ENCODE results near the gene ETHE1.
A peak's percentile ranks its signal among the peaks of the same experiment; 100 is the strongest.

ETHE1 gene, protein sequence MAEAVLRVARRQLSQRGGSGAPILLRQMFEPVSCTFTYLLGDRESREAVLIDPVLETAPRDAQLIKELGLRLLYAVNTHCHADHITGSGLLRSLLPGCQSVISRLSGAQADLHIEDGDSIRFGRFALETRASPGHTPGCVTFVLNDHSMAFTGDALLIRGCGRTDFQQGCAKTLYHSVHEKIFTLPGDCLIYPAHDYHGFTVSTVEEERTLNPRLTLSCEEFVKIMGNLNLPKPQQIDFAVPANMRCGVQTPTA

DNA sequence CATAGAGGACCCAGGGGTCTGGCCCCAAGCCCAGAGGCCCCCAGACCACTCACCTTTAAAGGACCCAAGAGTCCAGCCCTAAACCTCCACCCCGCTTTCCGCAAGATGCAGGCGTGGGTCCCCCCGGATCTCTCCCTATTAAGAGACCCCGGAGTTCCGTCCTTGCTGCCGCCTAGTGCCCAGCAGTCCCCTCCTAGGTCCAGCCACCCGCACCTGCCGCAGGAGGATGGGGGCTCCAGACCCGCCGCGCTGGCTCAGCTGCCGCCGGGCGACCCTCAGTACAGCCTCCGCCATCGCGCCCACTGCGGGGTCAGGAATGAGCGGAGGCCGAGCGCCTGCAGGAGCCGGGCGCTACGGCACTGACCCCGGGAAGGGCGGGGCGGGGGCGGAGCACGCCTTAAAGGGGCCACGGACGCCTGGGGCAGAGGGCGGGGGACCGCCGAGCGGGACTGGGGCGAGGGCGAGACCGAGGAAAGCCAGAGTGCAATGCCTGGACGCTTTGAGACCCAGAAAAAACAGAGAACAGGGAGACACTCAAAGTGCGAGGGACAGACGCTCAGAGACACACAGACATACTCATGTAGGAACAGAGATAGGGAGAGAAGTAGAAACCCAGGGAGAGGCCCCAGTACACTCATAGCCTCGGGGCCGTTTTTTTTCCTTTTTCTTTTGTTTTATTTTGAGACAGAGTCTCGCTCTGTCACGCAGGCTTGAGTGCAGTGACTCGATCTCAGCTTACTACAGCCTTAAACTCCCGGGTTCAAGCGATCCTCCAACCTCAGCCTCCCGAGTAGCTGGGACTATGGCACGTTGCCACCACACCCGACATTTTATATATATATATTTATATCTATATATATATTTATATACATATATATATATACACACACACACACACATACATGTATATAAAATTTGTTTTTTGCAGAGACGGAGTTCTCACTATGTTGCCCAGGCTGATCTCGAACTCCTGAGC lies at the start of gene ETHE1:
Gene ETHE1, minus strand, starts transcription at position 318 of the 976 bp plus-strand sequence. Its CDS starts 24 bp downstream, at position 294.
- DNase-seq: no peak

- no peak for DNase-seq
Measured at GRCh38 chr19:43575955-43576878, 49.2 kb upstream of the ETHE1 start.

GRCh38 chr19:43575156-43575950 lies 48.4 kb upstream of the ETHE1 start, which contains the start of the genes PINLYP and XRCC1:
TSS of gene PINLYP (plus strand) at chr19:43575801. CDS start at chr19:43577192, 1,391 bp downstream.
TSS of gene XRCC1 (minus strand) at chr19:43575527. CDS start at chr19:43575458, 69 bp downstream.
- DNase-seq: peak; percentile 93

DNA sequence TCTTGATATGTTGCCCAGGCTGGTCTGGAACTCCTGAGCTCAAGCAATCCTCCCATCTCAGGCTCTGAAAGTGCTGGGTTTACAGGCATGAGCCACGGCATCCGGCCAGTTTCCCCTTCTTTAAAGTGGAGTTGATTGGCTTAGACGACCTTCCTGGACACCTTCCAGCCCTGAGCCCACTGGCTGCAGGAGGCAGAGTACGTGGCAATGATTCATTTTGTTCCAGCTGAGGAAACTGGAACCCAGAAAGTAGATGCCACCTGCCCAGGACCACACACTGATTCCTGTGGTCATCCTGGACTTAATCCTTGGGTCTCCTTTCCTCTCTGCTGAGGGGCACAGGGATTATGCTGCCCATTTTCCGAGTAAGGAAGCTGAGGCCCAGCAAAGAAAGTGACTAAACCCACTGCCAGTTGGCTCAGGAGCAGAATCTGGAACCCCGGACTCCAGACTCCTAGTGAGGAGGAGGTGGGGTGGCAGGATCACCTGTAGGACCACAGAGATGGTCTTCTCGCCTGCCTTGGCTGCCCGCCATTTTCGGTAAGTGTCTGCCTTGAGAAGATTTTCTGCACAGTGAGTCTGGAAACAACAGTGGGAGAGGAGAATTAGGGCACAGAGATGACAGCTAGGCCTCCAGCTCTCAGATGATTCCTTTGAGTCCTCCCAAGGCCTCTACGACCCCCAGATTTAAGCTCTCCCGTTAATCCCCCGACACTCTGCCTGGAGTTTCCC lies 47.6 kb upstream of the ETHE1 start:
- no peak for DNase-seq

DNA sequence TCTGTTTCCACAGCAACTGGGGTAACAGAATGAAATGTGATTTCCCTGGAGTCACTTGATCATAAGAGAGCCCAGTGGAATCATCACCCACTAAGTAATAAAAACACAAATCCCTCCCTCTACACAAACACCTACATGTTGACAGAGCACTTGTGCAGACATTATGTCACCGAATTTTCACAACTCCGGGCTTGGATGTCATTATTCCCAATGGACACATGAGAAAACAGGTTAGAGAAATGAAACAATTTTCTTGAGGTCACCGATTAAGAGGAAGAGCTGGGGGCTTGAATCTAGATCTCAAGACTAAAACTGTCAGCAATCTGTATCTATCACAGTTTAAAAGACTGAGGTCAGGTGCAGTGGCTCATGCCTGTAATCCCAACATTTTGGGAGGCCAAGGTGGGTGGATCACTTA lies 45.2 kb upstream of the ETHE1 start:
- peak; percentile 15 for DNase-seq

DNA sequence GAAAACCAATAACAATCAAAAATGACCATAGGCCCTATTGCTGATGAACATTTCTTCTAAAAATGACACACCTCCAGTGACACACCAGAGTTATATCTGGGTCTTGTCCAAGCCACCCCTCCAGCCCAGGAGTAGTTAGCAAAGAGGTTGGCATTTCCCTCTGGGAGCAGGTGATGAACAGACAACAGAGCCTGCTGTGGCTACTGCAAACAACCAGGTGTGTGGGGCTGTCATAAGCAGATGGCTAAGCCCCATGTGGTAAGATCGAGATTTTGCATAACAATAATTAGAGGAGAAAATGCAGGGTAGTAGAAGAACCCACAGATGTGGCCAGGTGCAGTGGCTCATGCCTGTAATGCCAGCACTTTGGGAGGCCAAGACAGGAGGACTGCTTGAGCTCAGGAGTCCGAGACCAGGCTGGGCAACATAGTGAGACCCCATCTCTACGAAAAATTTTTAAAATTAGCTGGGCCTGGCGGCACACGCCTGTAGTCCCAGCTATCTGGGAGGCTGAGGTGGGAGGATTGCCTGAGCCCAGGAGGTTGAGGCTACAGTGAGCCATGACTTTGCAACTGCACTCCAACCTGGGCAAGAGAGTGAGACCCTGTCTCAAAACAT lies 43.3 kb upstream of the ETHE1 start:
- peak; percentile 66 for DNase-seq

- no peak for DNase-seq
Measured at GRCh38 chr19:43569657-43570056, 42.7 kb upstream of the ETHE1 start.

- DNase-seq: no peak
Measured at GRCh38 chr19:43564800-43565199, 37.8 kb upstream of the ETHE1 start.

DNA sequence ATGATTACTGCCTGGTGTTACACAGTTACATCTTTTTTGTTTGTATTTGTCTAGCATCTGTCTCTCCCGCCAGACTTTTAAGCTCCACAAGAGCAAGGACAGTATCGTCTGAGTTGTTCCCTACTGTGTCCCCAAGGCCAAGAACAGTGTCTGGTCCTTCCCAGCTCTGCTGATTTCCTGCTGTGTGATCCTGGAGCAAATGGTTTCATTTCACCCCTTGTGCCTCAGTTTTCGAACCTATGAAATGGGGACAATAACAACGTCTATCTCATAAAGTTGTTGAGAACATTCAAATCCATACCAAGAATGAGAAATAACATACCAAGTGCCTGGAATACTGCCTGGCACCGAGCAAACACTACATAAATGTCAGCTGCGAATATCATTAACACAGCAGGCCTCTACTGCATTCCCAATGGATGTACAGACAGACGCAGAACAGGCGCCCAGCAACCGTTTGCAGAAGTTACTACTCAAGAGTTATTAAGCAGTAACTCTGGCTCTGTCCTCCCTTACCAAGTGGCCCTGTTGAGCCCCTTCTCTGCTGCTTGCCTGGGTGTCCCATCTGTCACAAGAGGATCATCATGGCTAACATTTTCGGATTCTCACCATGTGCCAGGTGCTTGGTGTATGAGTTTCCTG lies 36.9 kb upstream of the ETHE1 start:
- DNase-seq: no peak

GRCh38 chr19:43562698-43563241 lies 35.8 kb upstream of the ETHE1 start:
- peak; percentile 80 for DNase-seq

GRCh38 chr19:43562226-43562697 lies 35.3 kb upstream of the ETHE1 start:
- no peak for DNase-seq

GRCh38 chr19:43561139-43561970 lies 34.4 kb upstream of the ETHE1 start:
- no peak for DNase-seq

DNA sequence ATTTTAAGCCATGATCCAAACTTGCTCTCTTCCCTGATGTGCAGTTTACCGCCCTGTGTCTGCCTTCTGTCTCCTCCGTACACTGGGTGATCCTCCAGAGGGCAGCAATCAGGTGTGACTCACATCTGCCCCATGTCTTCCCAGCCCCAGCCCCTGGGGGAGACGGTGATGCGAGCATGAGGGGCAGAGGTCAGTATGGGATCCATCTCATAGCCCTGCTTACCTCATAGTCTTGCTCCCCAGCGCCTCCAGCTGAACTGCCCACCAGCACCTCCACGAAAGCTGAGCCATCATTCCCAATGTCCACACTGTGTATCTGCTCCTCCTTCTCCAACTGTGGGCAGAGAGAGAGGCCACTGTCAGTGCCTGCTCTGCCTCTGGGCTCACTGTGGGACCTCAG lies 33.7 kb upstream of the ETHE1 start:
- no peak for DNase-seq

DNA sequence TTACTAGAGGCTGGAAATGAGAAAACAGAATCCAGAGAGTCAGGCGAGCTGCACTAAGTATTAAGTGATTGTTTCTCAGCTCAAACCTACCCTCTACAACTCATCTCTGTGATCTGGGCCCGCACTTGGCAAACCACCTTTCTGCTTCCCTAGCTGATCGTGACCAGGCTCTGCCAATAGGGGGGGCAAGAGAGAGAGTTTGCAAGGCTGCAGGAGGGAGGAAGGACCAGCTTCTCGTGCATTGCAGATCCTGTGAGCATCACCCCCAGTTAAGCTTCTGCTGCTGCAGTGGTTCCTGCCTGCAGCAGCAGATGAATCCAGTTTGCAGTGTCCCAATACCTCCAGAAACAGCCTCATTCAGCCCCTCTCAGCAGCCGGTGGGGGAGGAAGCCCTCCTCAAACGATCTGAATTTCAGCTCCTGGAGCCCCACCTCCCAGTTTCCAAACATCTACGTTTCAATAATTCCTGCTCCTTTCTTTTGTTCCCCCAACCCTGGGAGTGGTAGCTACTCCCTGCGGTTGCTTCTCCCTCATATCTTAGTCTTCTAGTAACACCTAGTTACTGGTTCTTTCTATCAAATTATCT lies 28.3 kb upstream of the ETHE1 start:
- DNase-seq: no peak

- DNase-seq: no peak
Measured at GRCh38 chr19:43554317-43554895, 27.4 kb upstream of the ETHE1 start.

DNA sequence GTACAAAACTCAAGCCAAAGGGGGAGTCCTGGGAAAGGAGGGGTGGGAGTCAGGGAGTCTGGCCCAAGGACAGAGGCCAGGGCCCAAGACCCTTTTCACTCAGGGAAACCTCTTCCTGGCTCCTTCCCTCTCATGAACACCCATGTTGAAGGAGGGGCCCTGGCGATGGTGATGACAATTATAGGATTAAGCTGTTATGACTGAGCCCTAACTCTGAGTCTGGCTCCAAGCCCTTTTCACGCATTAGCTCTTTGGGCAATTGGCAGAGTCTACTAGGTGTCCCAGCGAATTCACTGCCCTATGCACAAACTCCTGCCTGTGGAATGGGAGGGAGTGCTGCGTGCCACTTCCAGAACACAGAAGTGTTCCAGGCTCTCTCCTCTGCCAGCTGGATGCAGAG lies 26.7 kb upstream of the ETHE1 start:
- DNase-seq: no peak

DNA sequence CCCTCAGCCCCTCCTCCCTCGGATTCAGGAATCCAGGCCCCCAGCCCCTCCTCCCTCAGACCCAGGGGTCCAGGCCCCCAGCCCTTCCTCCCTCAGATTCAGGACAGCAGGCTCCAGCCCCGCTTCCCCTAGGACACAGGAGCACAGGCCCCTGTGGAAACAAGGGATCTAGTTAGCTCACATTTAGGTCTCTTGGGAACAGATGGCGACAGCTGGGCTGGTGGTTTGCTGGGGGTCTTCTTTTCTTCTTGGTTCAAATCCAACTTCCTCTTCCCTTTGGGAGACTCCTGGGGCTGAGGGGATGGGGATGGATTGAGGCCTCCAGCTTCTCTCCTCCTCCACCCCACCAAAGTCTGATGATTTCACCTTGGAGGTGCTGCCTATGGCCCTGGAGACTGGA lies 25.6 kb upstream of the ETHE1 start:
- DNase-seq: no peak

DNA sequence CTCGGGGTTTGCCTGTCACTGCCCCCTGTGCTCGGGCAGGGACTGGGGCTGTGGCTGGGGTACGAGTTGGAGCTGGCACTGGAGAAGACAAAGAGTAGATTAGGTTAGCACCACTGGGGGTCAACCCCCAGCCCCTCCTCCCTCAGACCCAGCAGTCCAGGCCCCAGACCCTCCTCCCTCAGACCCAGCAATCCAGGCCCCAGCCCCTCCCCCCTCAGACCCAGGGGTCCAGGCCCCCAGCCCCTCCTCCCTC lies 25.1 kb upstream of the ETHE1 start:
- DNase-seq: no peak

Measured in NCI-H2081 treated with DMSO at 0.1 percent for 48 hours (cell line).